Uterus (tissue), 4 donors: Measurements from ENCODE around the gene SLC16A9. TPM values are rescaled to one million over a fixed set of nuclear protein-coding genes. Genes with fewer than 3 reads are reported as not detected.
A peak's percentile ranks its signal among the peaks of the same experiment; 100 is the strongest.

Experiments used
- DNase-seq, 2 donors: peaks; one replicate each; pipeline ENCODE4 v3.0.0-alpha.2; 2019 to 2020
- H3K27ac ChIP-seq, 2 donors: fragments of 200-600 bp; sonication (generic); 1 replicate in 1 of 2; 2 replicates in 1 of 2; pipeline ENCODE4 v1.5.1; 2016 to 2018
- H3K27me3 ChIP-seq, 2 donors: fragments of 200-600 bp; sonication (generic); one replicate each; pipeline ENCODE4 v1.5.1; 2018 to 2019; ENCODE audit warnings: control low read depth in 1 of 2
- H3K36me3 ChIP-seq, 2 donors: fragments of 200-600 bp; sonication (generic); one replicate each; pipeline ENCODE4 v1.5.1; 2019; ENCODE audit warnings: control low read depth in 1 of 2
- H3K4me1 ChIP-seq, 2 donors: fragments of 200-600 bp; sonication (generic); one replicate each; pipeline ENCODE4 v1.5.1; 2018 to 2019; ENCODE audit warnings: control low read depth in 1 of 2
- H3K4me3 ChIP-seq, 2 donors: fragments of 200-600 bp; sonication (generic); 1 replicate in 1 of 2; 2 replicates in 1 of 2; pipeline ENCODE4 v1.5.1; 2018 to 2019; ENCODE audit warnings: mild to moderate bottlenecking in 1 of 2
- H3K9me3 ChIP-seq, 2 donors: fragments of 200-600 bp; sonication (generic); one replicate each; pipeline ENCODE4 v1.5.1; 2019; ENCODE audit warnings: control low read depth in 1 of 2
- POLR2A ChIP-seq, 2 donors: fragments of 450-650 bp; IDR thresholded peaks; one replicate each; pipeline ENCODE4 v1.6.1; 2016; ENCODE audit warnings: antibody characterized with exemption in 2 of 2, mild to moderate bottlenecking in 1 of 2, moderate library complexity in 1 of 2
- intact Hi-C: fragments of 100-400 bp; cut with DNase I; formaldehyde crosslinking; loops from one replicate; pipeline ENCODE4 v1.15.1; 2023; ENCODE audit warnings: low total_unique reads
- total RNA-seq, 4 donors: library from RNA; depleted of rRNA in 3 of 4; stranded (reverse); fragments of >200 nt in 3 of 4; gene quantifications; one replicate each; pipeline versions ENCODE4 v1.1.0 to v1.2.4, GENCODE V29; 2014 to 2023
- TF ChIP-seq, protein P1 (sequence below), 4 experiments: fragments of 200-600 bp in 2 of 4; fragments of 450-650 bp in 2 of 4; sonication (generic) in 2 of 4; IDR thresholded peaks; one replicate each; pipeline ENCODE4 v1.5.1; 2016 to 2019; ENCODE audit warnings: antibody characterized with exemption in 4 of 4, mild to moderate bottlenecking in 2 of 4, moderate library complexity in 1 of 4
- donor health status: DM: yes; HTN: yes; CAD: no.

Gene SLC16A9
- total RNA-seq, 4 donors from 2014 or later: 10.5 to 63.0 (median 15.9) TPM

DNA sequence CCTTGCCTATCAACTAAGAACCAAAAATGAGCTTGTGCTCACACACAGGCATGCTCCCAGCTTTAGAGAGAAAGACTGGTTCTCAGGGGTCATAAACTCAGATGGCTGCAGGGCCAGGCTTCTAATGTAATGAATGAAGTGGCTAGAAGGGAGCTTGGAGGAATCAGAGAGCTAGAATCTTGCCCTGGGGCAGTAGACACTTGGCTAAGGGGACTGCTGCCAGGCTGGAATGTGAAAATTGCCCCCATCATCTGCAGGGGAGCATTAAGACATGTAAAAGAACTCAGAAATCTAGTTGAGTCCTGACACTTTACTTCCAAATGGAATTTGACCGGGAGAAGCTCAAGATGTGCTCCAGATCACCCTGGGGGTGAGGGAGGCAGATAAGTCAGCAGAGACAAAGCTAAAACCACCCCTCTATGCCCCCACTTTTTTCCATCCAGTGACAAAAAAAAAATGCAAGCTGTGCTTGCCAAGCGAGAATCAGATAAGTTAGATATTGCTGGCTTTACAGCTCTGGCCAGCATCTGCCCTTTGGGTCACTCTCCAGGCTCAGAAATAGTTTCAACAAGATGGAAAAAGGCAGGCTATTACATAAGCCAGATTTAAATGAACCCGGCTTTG lies 2.3 kb upstream of the SLC16A9 start:
- H3K27me3 ChIP-seq: no peaks in the 10 kb centered on the region
- H3K4me1 ChIP-seq: peaks cover 0 to 7% of the 10 kb centered on the region in 2 donors
- H3K36me3 ChIP-seq: no peaks in the 10 kb centered on the region
- no peak for DNase-seq
- intact Hi-C loops: no loop called here
- H3K9me3 ChIP-seq: no peaks in the 10 kb centered on the region
- peak overlapping the region; percentile 91 for H3K27ac ChIP-seq
- TF ChIP-seq POLR2A (IDR thresholded peaks at IDR 0.05): no peak
- H3K4me3 ChIP-seq: no peak overlapping the region

DNA sequence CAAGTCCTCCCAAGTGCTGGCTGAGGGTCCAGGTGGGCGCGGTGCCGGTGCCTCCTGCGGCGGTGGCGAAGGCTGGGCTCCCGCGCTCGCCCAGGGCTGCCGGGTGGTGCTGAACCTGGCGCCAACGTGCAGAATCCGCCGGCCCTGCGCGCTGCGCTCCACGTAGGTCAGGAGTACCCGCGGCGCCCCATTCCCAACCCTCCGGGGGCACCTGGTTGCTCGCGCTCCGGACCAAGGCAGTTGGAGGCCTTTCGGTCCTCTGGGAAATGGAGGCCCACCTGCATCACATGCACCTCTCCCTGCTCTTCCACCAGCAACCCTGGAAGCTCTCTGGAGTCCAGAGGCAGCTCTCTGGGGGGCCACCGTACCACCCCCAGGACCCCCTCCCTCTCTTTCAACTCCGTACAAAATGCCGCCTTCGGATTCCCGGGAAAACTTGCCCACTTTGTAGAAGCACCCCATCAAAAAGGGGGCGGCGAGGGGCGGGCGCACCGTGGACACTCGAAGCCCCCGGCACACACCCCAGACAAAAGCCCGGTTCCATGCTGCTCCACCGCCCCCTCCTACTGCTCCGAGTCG lies 745 bp downstream of the SLC16A9 start:
- H3K27me3 ChIP-seq: no peaks in the 10 kb centered on the region
- H3K9me3 ChIP-seq: no peaks in the 10 kb centered on the region
- peak; percentile 38 to 42 for DNase-seq
- no peaks in the 10 kb centered on the region for H3K36me3 ChIP-seq
- H3K4me1 ChIP-seq: peaks cover 0 to 7% of the 10 kb centered on the region in 2 donors
- intact Hi-C loops: no loop called here
- H3K27ac ChIP-seq: peak overlapping the region; percentile 91
- TF ChIP-seq, protein P1, sequence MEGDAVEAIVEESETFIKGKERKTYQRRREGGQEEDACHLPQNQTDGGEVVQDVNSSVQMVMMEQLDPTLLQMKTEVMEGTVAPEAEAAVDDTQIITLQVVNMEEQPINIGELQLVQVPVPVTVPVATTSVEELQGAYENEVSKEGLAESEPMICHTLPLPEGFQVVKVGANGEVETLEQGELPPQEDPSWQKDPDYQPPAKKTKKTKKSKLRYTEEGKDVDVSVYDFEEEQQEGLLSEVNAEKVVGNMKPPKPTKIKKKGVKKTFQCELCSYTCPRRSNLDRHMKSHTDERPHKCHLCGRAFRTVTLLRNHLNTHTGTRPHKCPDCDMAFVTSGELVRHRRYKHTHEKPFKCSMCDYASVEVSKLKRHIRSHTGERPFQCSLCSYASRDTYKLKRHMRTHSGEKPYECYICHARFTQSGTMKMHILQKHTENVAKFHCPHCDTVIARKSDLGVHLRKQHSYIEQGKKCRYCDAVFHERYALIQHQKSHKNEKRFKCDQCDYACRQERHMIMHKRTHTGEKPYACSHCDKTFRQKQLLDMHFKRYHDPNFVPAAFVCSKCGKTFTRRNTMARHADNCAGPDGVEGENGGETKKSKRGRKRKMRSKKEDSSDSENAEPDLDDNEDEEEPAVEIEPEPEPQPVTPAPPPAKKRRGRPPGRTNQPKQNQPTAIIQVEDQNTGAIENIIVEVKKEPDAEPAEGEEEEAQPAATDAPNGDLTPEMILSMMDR (IDR thresholded peaks at IDR 0.05): no peak
- TF ChIP-seq POLR2A (IDR thresholded peaks at IDR 0.05): no peak
- peak overlapping the region; percentile 43 to 68 for H3K4me3 ChIP-seq

DNA sequence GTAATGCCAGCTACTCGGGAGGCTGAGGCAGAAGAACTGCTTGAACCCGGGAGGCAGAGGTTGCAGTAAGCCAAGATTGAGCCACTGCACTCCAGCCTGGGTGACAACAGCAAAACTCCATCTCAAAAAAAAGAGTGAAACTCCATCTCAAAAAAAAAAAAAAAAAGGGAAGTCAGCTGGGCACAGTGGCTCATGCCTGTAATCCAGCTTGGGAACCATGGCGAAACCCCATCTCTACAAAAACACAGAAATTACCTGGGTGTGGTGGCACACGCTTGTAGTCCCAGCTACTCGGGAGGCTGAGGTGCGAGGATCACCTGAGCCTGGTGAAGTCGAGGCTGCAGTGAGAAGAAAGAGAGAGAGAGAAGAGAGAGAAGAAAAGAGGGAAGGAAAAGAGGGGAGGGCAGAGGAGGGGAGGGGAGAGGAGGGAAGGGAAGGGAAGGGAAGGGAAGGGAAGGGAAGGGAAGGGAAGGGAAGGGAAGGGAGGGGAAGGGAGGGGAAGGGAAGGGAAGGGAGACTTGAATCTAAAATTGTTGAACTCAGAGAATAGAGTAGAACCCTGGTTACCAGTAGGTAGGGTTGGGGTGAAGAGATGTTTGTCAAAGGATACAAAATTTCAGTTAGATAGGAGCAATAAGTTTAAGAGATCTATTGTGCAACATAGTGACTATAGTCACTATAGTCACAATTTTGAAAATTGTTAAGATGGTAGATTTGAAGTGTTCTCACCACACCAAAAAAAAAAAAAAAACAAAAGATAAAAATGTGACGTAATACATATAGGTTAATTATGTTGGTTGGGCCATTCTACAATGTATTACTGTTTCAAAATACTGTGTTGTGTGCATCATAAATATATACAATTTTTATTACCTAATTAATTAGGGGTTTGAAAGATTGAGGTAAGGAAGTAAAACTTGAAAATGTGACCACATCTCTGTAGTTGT lies 2.5 kb downstream of the SLC16A9 start:
- no peak overlapping the region for H3K4me3 ChIP-seq
- no peak overlapping the region for H3K27ac ChIP-seq
- H3K27me3 ChIP-seq: no peaks in the 10 kb centered on the region
- H3K36me3 ChIP-seq: no peaks in the 10 kb centered on the region
- no peak for DNase-seq
- H3K9me3 ChIP-seq: no peaks in the 10 kb centered on the region
- intact Hi-C loops: no loop called here
- no peak for TF ChIP-seq POLR2A (IDR thresholded peaks at IDR 0.05)
- TF ChIP-seq, protein P1 (IDR thresholded peaks at IDR 0.05): no peak
- peaks cover 0 to 6% of the 10 kb centered on the region in 2 donors for H3K4me1 ChIP-seq

- Histone ChIP-seq H3K9me3 (no peaks in the 10 kb centered on the region), H3K4me1 (no peaks in the 10 kb centered on the region), H3K27ac (no peak overlapping the region), H3K4me3 (no peak overlapping the region), H3K27me3 (no peaks in the 10 kb centered on the region), H3K36me3 (no peaks in the 10 kb centered on the region)
- intact Hi-C loops: no loop called here
- no peak for DNase-seq
- TF ChIP-seq POLR2A (IDR thresholded peaks at IDR 0.05): no peak
- TF ChIP-seq, protein P1 (IDR thresholded peaks at IDR 0.05): no peak
These were observed 3.7 kb downstream of the SLC16A9 start for GRCh38 chr10:59705931-59706330.

DNA sequence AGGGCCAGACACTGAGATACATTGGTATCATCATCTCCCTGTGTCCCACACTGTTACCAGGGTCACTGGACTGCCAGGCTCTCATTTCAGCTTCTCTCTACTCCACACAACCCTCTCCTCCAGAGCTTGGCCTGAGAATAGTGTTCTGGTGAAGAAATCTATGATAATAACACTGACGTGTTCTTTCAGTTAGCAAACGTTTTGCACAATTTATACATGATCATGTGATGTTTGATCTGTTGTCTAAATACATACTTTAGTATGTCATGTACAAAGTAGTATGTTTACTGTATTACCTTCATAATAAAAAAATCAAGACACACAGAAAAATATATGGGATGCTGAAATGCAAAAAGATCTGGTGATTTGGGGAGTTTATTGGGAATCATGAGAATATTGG lies 5.0 kb downstream of the SLC16A9 start:
- no peak overlapping the region for H3K27ac ChIP-seq
- DNase-seq: no peak
- no peak overlapping the region for H3K4me3 ChIP-seq
- intact Hi-C loops: no loop called here
- no peaks in the 10 kb centered on the region for H3K4me1 ChIP-seq
- no peak for TF ChIP-seq POLR2A (IDR thresholded peaks at IDR 0.05)
- TF ChIP-seq, protein P1 (IDR thresholded peaks at IDR 0.05): no peak
- no peaks in the 10 kb centered on the region for H3K27me3 ChIP-seq
- no peaks in the 10 kb centered on the region for H3K9me3 ChIP-seq
- H3K36me3 ChIP-seq: no peaks in the 10 kb centered on the region
